Upper lobe of left lung (tissue), 4 donors: ENCODE data around the gene PNPLA2.

Experiments
- EP300 ChIP-seq, 4 donors: sonication (generic); formaldehyde crosslinking; IDR thresholded peaks; one replicate each; pipeline ENCODE4 v1.5.1; 2017; ENCODE audit warnings: antibody characterized with exemption in 4 of 4, control low read depth in 2 of 4
- POLR2A ChIP-seq, 4 donors: fragments of 450-650 bp; IDR thresholded peaks; one replicate each; pipeline ENCODE4 v1.5.1; 2016 to 2017; ENCODE audit warnings: antibody characterized with exemption in 4 of 4, mild to moderate bottlenecking in 2 of 4
- TF ChIP-seq, protein P1 (sequence below), 6 experiments: fragments of 450-650 bp in 4 of 6; fragments of 200-600 bp in 2 of 6; sonication (generic) in 2 of 6; IDR thresholded peaks; one replicate each; pipeline ENCODE4 v1.5.1; 2016 to 2019; ENCODE audit warnings: antibody characterized with exemption in 6 of 6

- TF ChIP-seq POLR2A (IDR thresholded peaks at IDR 0.05) (no peak), EP300 (IDR thresholded peaks at IDR 0.05) (no peak)
- TF ChIP-seq, protein P1, sequence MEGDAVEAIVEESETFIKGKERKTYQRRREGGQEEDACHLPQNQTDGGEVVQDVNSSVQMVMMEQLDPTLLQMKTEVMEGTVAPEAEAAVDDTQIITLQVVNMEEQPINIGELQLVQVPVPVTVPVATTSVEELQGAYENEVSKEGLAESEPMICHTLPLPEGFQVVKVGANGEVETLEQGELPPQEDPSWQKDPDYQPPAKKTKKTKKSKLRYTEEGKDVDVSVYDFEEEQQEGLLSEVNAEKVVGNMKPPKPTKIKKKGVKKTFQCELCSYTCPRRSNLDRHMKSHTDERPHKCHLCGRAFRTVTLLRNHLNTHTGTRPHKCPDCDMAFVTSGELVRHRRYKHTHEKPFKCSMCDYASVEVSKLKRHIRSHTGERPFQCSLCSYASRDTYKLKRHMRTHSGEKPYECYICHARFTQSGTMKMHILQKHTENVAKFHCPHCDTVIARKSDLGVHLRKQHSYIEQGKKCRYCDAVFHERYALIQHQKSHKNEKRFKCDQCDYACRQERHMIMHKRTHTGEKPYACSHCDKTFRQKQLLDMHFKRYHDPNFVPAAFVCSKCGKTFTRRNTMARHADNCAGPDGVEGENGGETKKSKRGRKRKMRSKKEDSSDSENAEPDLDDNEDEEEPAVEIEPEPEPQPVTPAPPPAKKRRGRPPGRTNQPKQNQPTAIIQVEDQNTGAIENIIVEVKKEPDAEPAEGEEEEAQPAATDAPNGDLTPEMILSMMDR (IDR thresholded peaks at IDR 0.05), result peak in 2 of 6 experiments; percentile 14 to 22
Measured at GRCh38 chr11:838441-839279, 19.9 kb downstream of the PNPLA2 start.
